Right atrium auricular region (tissue), 2 donors: Measurements from ENCODE around the gene ANKRD65. TPM values are rescaled to one million over a fixed set of nuclear protein-coding genes. Genes with fewer than 3 reads are reported as not detected.

Source experiments
- DNase-seq: peaks from one replicate; pipeline ENCODE4 v3.0.0-alpha.2; 2019; ENCODE audit warnings: low spot score
- H3K27ac ChIP-seq, 2 donors: fragments of 200-600 bp; sonication (generic); 1 replicate in 1 of 2; 2 replicates in 1 of 2; pipeline ENCODE4 v1.5.1; 2016 to 2019
- H3K27me3 ChIP-seq, 2 donors: fragments of 200-600 bp; sonication (generic); one replicate each; pipeline versions ENCODE4 v1.5.1 to v1.6.0; 2017 to 2019
- H3K36me3 ChIP-seq: fragments of 200-600 bp; sonication (generic); one replicate; pipeline ENCODE4 v1.5.1; 2016
- H3K4me1 ChIP-seq, 2 donors: fragments of 200-600 bp; sonication (generic); one replicate each; pipeline versions ENCODE4 v1.5.1 to v1.6.0; 2017 to 2019
- H3K4me3 ChIP-seq, 2 donors: fragments of 200-600 bp; sonication (generic); 1 replicate in 1 of 2; 2 replicates in 1 of 2; pipeline ENCODE4 v1.5.1; 2017 to 2019; ENCODE audit warnings: mild to moderate bottlenecking in 1 of 2, moderate library complexity in 1 of 2
- H3K9me3 ChIP-seq, 2 donors: fragments of 200-600 bp; sonication (generic); one replicate each; pipeline ENCODE4 v1.5.1; 2019
- total RNA-seq, 2 donors: library from RNA; depleted of rRNA; stranded (reverse); fragments of >200 nt; gene quantifications; one replicate each; pipeline ENCODE4 v1.1.0, GENCODE V29; 2016
- TF ChIP-seq, protein P1 (sequence below), 2 donors: fragments of 200-600 bp; sonication (generic); IDR thresholded peaks; one replicate each; pipeline ENCODE4 v1.5.1; 2019; ENCODE audit warnings: antibody characterized with exemption in 2 of 2

Gene ANKRD65
- total RNA-seq, 2 donors from 2014 or later, result 2.2 to 2.4 TPM

DNA sequence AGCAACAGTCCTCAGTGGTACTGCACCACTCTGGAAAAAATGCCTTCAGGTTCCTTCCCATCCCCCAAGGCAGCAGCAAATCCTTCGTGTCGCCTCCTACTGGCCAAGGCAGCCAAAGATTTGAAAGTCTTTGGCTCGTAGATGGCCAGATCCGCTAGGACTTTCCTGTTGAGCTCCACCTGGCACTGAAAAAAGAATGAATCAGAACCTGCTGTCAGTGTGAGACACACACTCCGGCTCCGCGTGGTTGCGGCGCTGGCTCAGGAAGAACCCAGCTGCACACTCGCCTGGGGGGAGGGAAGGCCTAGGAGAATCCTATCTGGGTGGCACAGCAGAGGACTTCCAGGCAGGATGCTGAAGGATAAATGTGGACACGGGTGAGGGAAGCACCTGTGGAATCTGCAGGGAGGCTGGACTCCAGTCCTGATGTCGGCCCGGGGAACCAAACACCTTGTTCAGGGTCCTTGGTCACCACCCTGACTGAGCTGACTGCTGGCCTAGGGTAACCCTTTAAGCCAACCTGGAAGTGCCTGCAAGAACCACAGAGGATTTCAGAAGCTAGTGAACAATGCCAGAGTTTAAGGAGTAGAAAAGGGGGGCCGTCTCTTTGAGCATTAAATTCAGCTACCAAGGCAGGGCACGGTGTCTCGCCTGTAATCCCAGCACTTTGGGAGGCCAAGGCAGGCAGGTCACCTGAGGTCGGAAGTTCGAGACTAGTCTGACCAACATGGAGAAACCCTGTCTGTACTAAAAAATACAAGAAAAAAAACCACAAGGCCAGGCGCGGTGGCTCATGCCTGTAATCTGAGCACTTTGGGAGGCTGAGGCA lies 18.8 kb downstream of the ANKRD65 start:
- peaks cover 0 to 48% of the 10 kb centered on the region in 2 donors for H3K4me1 ChIP-seq
- H3K27me3 ChIP-seq, result no peaks in the 10 kb centered on the region
- H3K36me3 ChIP-seq, result peaks cover 56% of the 10 kb centered on the region
- TF ChIP-seq, protein P1, sequence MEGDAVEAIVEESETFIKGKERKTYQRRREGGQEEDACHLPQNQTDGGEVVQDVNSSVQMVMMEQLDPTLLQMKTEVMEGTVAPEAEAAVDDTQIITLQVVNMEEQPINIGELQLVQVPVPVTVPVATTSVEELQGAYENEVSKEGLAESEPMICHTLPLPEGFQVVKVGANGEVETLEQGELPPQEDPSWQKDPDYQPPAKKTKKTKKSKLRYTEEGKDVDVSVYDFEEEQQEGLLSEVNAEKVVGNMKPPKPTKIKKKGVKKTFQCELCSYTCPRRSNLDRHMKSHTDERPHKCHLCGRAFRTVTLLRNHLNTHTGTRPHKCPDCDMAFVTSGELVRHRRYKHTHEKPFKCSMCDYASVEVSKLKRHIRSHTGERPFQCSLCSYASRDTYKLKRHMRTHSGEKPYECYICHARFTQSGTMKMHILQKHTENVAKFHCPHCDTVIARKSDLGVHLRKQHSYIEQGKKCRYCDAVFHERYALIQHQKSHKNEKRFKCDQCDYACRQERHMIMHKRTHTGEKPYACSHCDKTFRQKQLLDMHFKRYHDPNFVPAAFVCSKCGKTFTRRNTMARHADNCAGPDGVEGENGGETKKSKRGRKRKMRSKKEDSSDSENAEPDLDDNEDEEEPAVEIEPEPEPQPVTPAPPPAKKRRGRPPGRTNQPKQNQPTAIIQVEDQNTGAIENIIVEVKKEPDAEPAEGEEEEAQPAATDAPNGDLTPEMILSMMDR (IDR thresholded peaks at IDR 0.05), result no peak
- no peak for DNase-seq
- H3K27ac ChIP-seq, result no peak overlapping the region
- no peaks in the 10 kb centered on the region for H3K9me3 ChIP-seq
- H3K4me3 ChIP-seq, result no peak overlapping the region

DNA sequence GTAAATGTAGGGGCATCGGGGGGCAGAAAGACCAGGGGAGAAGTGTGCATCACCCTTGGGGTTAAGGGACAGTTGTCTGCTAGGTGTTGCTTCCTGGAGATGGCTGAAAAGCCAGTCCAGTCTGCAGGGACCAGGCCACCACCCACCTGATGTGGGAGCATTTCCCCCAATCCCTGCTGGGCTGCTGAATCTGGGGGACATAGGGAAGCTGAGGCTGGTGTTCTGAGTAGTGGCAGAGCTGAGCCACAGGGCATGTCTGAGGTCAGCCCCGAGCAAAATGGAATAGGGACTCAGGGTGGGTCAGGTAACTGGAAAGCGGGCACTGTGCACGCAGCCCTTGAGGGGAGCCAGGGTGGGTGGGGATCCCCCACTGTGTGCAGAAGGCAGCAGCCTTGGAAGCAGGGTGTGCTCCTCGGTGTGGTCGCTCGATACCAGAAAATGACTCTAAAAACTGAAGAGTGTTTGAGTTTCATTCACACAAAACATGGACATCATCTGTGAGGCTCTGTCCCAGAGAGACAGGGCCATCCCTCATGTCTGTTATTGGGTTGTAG lies 19.5 kb downstream of the ANKRD65 start:
- H3K4me1 ChIP-seq, result peaks cover 0 to 47% of the 10 kb centered on the region in 2 donors
- no peaks in the 10 kb centered on the region for H3K9me3 ChIP-seq
- H3K36me3 ChIP-seq, result peaks cover 62% of the 10 kb centered on the region
- H3K4me3 ChIP-seq, result no peak overlapping the region
- no peak for DNase-seq
- TF ChIP-seq, protein P1 (IDR thresholded peaks at IDR 0.05), result no peak
- H3K27ac ChIP-seq, result no peak overlapping the region
- no peaks in the 10 kb centered on the region for H3K27me3 ChIP-seq

DNA sequence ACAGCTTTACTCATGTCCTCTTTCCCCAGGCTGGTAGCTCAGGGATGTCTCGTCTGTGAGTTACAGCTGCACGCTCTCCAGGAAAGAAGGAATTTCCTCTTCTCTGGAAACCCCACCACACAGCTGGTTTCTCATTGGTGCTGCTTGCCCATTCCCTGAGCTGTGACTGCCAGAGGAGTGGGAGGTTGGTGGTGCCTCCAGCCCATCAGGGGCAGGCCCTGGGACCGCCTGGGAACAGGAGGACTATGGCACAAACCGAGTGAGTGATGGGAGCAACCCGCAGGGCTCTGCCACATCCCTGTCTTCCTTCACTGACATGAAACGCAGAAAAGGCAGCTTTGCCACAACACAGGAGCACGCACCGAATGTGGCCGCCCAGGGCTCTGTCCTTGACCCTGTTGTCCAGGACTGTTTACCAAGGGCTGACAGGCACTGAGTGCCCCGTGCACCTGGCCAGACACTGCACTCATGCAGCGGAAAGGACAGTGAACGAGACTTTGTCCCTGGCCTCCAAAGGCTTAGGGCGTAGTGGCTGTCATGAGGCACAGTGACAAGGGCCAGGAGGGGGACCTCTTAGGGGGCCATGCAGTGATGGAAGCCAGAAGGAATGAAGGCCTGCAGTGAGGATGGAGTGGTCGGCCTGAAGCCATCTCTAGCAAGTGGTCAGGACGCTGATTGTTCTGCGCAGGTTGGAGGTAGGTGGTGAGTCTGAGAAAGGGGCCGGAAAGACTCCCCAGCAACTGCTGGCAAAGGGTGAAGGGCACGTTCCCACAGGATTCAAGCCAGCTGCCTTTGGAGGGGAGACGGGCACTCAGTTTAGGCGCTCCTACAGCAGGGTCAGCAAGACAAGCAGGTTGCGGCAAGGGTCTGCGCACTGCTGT lies 20.3 kb downstream of the ANKRD65 start:
- Histone ChIP-seq H3K9me3 (no peaks in the 10 kb centered on the region), H3K27me3 (no peaks in the 10 kb centered on the region), H3K4me1 (peaks cover 0 to 40% of the 10 kb centered on the region in 2 donors), H3K4me3 (peak overlapping the region in 1 of 2 donors; percentile 99), H3K27ac (no peak overlapping the region), H3K36me3 (peaks cover 65% of the 10 kb centered on the region)
- no peak for DNase-seq
- TF ChIP-seq, protein P1 (IDR thresholded peaks at IDR 0.05), result no peak

DNA sequence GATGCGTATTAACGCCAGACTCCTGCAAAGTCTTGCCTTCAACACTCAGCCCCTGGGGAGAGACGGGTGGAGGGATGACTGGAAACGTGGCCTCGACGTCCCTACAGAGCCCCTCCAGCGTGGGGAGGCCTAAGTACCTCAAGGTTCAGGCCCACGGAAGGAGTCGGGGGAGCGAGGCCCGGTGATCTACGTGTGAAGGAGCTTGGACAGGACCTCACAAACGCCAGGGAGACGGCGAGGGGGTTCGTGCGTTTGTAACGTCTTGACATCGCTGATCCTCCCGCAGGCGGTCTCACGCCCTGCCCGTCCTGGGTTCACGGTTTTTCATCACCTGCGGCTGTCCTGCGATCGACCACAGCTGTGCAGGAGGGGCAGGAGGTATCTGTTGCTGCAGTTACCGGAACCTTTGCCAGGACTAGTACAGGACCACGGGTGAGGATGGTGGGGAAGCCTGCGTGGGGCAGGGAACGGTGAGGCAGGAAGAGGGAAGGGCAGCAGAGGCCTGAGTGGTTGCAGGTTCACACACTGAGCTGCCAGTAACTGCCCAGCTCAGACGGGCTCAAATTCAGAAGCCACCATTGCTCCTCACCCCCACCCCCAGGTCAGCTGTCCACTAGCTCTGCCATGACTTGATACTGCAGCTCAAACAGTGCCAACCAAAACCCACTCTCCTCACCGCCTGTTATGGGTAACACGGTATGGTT lies 21.1 kb downstream of the ANKRD65 start:
- Histone ChIP-seq H3K4me3 (peak overlapping the region; percentile 95 to 99), H3K9me3 (no peaks in the 10 kb centered on the region), H3K36me3 (peaks cover 64% of the 10 kb centered on the region), H3K27me3 (no peaks in the 10 kb centered on the region), H3K27ac (peak overlapping the region; percentile 84 to 88), H3K4me1 (peaks cover 0 to 32% of the 10 kb centered on the region in 2 donors)
- TF ChIP-seq, protein P1 (IDR thresholded peaks at IDR 0.05), result no peak
- no peak for DNase-seq

DNA sequence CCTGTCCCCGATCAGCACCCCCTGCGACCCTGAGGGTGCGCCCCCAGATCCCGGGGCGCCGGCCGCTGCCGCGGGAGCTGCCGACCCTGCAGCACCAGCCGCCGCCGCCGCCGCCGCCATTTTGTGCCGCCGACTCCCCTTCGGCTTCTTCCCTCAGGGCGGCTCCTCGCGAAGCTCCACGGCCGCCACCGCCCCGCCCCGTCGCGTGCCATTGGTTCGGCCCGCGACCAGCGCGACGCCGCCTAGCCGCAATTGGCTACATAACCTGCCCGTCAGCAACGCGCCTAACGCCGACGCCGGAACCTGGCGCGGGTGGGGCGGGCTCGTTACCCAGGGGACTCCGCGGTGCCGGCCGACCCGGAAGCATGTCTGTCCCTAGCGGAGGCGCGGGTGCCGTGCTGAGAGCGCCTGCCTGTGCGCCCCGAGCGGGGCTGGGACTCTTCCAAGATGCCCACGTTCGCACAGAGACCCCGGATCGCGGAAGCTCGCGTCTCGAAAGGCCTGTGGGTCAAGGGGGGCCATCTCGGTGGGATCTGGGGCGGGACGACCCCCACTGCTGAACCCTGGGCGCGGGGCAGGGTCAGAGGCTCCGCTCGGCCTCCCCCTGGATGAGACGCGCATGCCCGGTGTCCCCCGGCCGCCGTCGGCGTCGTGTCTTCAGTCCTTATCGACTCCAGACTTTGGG lies 21.7 kb downstream of the ANKRD65 start, which contains the start of gene CCNL2:
TSS of gene CCNL2 (minus strand) at position 149 of the 685 bp plus-strand sequence. CDS start at position 120, 29 bp downstream.
- H3K4me3 ChIP-seq, result peak within 1 kb of the TSS; percentile 95 to 99
- H3K4me1 ChIP-seq, result peaks cover 0 to 32% of the 10 kb centered on the region in 2 donors
- H3K27me3 ChIP-seq, result no peaks in the 10 kb centered on the region
- DNase-seq, result peak; percentile 99
- peak within 1 kb of the TSS; percentile 84 to 88 for H3K27ac ChIP-seq
- peaks cover 64% of the 10 kb centered on the region for H3K36me3 ChIP-seq
- H3K9me3 ChIP-seq, result no peaks in the 10 kb centered on the region
- TF ChIP-seq, protein P1 (IDR thresholded peaks at IDR 0.05), result peak; percentile 57 to 72
